ENCODE data around the gene DACT3. TPM values are rescaled to one million over a fixed set of nuclear protein-coding genes. Genes with fewer than 3 reads are reported as not detected.
A peak's percentile ranks its signal among the peaks of the same experiment; 100 is the strongest.

DACT3 gene
- total and polyA plus RNA-seq, 2 donors (not counting 1 experiment from before 2014, with no cell fraction given): 5.6 to 11.5 TPM

DNA sequence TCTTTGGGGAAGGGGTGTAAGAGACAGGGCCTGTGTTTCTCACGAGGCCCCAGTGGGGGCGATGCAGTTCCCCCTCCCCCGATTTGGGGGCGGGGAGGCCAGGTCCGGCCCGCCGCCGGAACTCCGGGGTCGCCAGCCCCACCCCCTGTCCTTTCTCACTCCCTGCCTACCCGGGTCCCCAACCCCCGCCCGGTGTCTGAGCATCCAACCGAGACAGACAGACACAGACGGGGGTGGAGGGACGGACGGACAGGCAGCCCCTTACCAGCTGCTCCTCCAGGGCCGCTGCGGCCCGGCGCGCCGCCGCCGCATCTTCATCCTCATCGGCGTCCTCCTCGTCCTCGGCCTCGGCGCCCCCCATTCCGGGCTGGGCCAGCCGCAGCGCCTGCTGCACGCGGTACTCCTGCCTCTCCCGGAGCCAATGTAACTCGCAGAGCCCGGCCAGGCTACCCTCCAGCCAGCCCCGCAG, 397 bp downstream of the DACT3 start:
- Histone ChIP-seq H3K4me2 (ENCODE audit: extremely low read depth, insufficient read depth, low read length) (peak overlapping the region; percentile 97), H3K9ac (ENCODE audit: insufficient read depth, low read length) (peak overlapping the region; percentile 56), H3K4me3 (replicated peaks in 1 of 4; ENCODE audit: control extremely low read depth in 1 of 4, insufficient read depth in 1 of 4, low read depth in 3 of 4, low read length in 4 of 4) (peak overlapping the region; percentile 38 to 80 (median 62)), H3K27me3 (ENCODE audit: control insufficient read depth, insufficient read depth, low read length) (no peaks in the 10 kb centered on the region), H3K4me1 (ENCODE audit: control insufficient read depth, extremely low read depth, insufficient read depth, low read length) (peaks cover 5% of the 10 kb centered on the region), H4K20me1 (ENCODE audit: control insufficient read depth, extremely low read depth, insufficient read depth, low read length) (no peaks in the 10 kb centered on the region), H3K9me3 (ENCODE audit: control insufficient read depth, insufficient read depth, low read depth, low read length) (no peaks in the 10 kb centered on the region), H3K79me2 (ENCODE audit: control insufficient read depth, insufficient read depth, low read length) (no peaks in the 10 kb centered on the region), H3K27ac (ENCODE audit: insufficient read depth, low read length) (peak overlapping the region; percentile 57), H3K36me3 (ENCODE audit: control insufficient read depth, insufficient read depth, low read length) (no peaks in the 10 kb centered on the region), H2AFZ (ENCODE audit: low read length) (no peak overlapping the region)
- TF ChIP-seq, protein P1, sequence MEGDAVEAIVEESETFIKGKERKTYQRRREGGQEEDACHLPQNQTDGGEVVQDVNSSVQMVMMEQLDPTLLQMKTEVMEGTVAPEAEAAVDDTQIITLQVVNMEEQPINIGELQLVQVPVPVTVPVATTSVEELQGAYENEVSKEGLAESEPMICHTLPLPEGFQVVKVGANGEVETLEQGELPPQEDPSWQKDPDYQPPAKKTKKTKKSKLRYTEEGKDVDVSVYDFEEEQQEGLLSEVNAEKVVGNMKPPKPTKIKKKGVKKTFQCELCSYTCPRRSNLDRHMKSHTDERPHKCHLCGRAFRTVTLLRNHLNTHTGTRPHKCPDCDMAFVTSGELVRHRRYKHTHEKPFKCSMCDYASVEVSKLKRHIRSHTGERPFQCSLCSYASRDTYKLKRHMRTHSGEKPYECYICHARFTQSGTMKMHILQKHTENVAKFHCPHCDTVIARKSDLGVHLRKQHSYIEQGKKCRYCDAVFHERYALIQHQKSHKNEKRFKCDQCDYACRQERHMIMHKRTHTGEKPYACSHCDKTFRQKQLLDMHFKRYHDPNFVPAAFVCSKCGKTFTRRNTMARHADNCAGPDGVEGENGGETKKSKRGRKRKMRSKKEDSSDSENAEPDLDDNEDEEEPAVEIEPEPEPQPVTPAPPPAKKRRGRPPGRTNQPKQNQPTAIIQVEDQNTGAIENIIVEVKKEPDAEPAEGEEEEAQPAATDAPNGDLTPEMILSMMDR (conservative IDR thresholded peaks at IDR 0.05 in 1 of 2, IDR thresholded peaks at IDR 0.05 in 1 of 2; ENCODE audit: low read depth in 1 of 2, low read length in 2 of 2): no peak
- no peak for TF ChIP-seq EZH2 (IDR thresholded peaks at IDR 0.05; ENCODE audit: low read length, missing control alignments)
- DNase-seq (ENCODE audit: low read depth in 2 of 2): no peak

DNA sequence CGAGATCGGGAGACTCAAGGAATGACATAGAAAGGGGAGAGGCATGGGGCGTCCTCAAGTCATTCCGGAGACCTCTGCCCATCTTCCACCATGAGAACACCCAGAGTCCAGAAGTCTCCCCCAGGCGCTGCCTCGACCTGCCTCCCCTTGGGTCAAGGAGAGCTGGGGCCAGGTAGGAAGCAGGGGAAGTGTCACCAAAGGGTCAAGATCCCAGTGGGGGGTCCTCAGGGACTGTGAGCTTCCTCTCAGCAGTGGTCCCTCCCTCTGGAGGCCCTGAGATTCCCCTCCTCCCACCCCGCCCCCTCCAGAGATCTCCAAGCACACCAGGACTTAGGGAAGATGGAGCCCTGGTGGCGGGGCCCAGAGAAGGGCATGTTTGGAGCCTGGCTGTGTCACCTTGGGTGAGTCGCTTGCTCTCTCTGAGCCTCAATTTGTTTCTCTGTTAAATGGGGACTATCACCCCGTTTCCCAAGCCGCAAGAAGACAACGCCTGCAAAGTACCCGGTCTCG, 919 bp downstream of the DACT3 start:
- H4K20me1 ChIP-seq (ENCODE audit: control insufficient read depth, extremely low read depth, insufficient read depth, low read length): no peaks in the 10 kb centered on the region
- peak overlapping the region; percentile 97 for H3K4me2 ChIP-seq (ENCODE audit: extremely low read depth, insufficient read depth, low read length)
- H3K4me1 ChIP-seq (ENCODE audit: control insufficient read depth, extremely low read depth, insufficient read depth, low read length): peaks cover 5% of the 10 kb centered on the region
- no peak overlapping the region for H2AFZ ChIP-seq (ENCODE audit: low read length)
- DNase-seq (ENCODE audit: low read depth in 2 of 2): no peak
- H3K27ac ChIP-seq (ENCODE audit: insufficient read depth, low read length): no peak overlapping the region
- H3K9ac ChIP-seq (ENCODE audit: insufficient read depth, low read length): peak overlapping the region; percentile 1
- H3K9me3 ChIP-seq (ENCODE audit: control insufficient read depth, insufficient read depth, low read depth, low read length): no peaks in the 10 kb centered on the region
- H3K4me3 ChIP-seq (replicated peaks in 1 of 4; ENCODE audit: control extremely low read depth in 1 of 4, insufficient read depth in 1 of 4, low read depth in 3 of 4, low read length in 4 of 4): peak overlapping the region; percentile 38 to 80 (median 62)
- TF ChIP-seq EZH2 (IDR thresholded peaks at IDR 0.05; ENCODE audit: low read length, missing control alignments): no peak
- TF ChIP-seq, protein P1 (conservative IDR thresholded peaks at IDR 0.05 in 1 of 2, IDR thresholded peaks at IDR 0.05 in 1 of 2; ENCODE audit: low read depth in 1 of 2, low read length in 2 of 2): peak in 1 of 2 donors; percentile 11
- no peaks in the 10 kb centered on the region for H3K79me2 ChIP-seq (ENCODE audit: control insufficient read depth, insufficient read depth, low read length)
- H3K36me3 ChIP-seq (ENCODE audit: control insufficient read depth, insufficient read depth, low read length): no peaks in the 10 kb centered on the region
- no peaks in the 10 kb centered on the region for H3K27me3 ChIP-seq (ENCODE audit: control insufficient read depth, insufficient read depth, low read length)

DNA sequence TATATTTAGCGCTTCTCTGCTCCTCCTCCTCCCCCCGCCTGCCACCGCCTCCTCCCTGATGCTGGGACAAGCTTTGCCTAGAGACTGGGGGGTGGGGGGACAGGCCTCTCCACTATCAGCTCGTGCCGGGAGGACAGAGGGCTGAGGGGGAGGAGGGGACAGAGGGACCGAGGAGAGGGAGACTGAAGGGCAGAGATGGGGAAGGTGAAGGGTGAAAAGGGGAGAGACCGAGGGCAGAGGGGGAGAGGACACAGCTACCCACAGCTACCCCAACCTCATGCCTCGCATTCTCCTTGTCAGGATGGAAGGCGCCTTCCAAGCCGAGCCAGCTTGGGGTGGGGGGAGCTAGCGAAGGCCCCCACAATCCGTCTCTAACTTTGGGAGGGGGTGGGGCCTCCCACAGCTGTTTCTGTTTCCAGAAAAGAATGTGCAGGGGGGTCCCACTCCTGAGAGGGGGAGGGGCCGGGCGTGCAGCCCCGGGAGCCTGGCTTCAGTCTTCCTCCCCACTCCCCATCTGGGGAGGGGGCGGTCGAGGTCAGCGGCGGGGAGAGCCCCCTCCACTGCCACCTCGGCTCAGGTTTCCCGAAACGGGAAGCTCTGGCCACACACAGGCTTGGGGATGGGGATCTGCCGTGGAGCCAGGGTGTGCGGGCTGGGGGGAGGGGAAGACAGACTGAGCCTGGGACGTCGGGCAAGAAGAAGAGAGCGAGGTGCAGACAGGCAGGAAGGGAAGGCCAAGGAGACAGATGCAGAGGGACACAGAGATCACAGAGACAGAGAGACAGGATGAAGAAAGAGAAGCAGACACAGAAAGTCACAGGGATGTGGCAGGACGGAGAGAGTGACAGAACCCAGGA, 1.6 kb downstream of the DACT3 start:
- Histone ChIP-seq H3K79me2 (ENCODE audit: control insufficient read depth, insufficient read depth, low read length) (no peaks in the 10 kb centered on the region), H3K4me1 (ENCODE audit: control insufficient read depth, extremely low read depth, insufficient read depth, low read length) (peaks cover 7% of the 10 kb centered on the region), H3K36me3 (ENCODE audit: control insufficient read depth, insufficient read depth, low read length) (no peaks in the 10 kb centered on the region), H4K20me1 (ENCODE audit: control insufficient read depth, extremely low read depth, insufficient read depth, low read length) (no peaks in the 10 kb centered on the region), H3K27me3 (ENCODE audit: control insufficient read depth, insufficient read depth, low read length) (no peaks in the 10 kb centered on the region), H3K4me2 (ENCODE audit: extremely low read depth, insufficient read depth, low read length) (peak overlapping the region; percentile 97), H2AFZ (ENCODE audit: low read length) (peak overlapping the region; percentile 22), H3K9me3 (ENCODE audit: control insufficient read depth, insufficient read depth, low read depth, low read length) (no peaks in the 10 kb centered on the region), H3K27ac (ENCODE audit: insufficient read depth, low read length) (no peak overlapping the region), H3K4me3 (replicated peaks in 1 of 4; ENCODE audit: control extremely low read depth in 1 of 4, insufficient read depth in 1 of 4, low read depth in 3 of 4, low read length in 4 of 4) (peak overlapping the region; percentile 38 to 80 (median 62)), H3K9ac (ENCODE audit: insufficient read depth, low read length) (no peak overlapping the region)
- no peak for DNase-seq (ENCODE audit: low read depth in 2 of 2)
- TF ChIP-seq, protein P1 (conservative IDR thresholded peaks at IDR 0.05 in 1 of 2, IDR thresholded peaks at IDR 0.05 in 1 of 2; ENCODE audit: low read depth in 1 of 2, low read length in 2 of 2): no peak
- TF ChIP-seq EZH2 (IDR thresholded peaks at IDR 0.05; ENCODE audit: low read length, missing control alignments): no peak
